HG03095 (cell line): ENCODE measurements around the gene KRT79.
"Not testable (repeated sequence)": the region's sequence is repeated elsewhere in the genome, so short reads cannot be mapped to it uniquely, and the experiment has no call there.

ENCODE experiments used
- ATAC-seq: cut with Tn5 transposase; IDR thresholded peaks from one replicate; pipeline ENCODE4 v1.9.1; 2021; ENCODE audit warnings: moderate library complexity; ENCODE audit not compliant: unreplicated experiment

KRT79 gene

GRCh38 chr12:52833922-52834726 lies at the start of gene KRT79:
TSS of gene KRT79 (minus strand) at chr12:52834311. CDS start at chr12:52834260, 51 bp downstream.
- ATAC-seq, result no peak

GRCh38 chr12:52880499-52880898 lies 46.4 kb upstream of the KRT79 start:
- not testable (repeated sequence) for ATAC-seq

- no peak for ATAC-seq
These were observed 45.6 kb upstream of the KRT79 start for GRCh38 chr12:52879394-52880351.

- ATAC-seq, result no peak
These were observed 44.6 kb upstream of the KRT79 start for GRCh38 chr12:52878507-52879393.

- ATAC-seq, result no peak
These were observed 43.1 kb upstream of the KRT79 start for GRCh38 chr12:52877242-52877641.

- ATAC-seq, result no peak
These were observed 42.3 kb upstream of the KRT79 start for GRCh38 chr12:52876372-52876771.

- no peak for ATAC-seq
These were observed 40.7 kb upstream of the KRT79 start for GRCh38 chr12:52874573-52875435.

GRCh38 chr12:52873832-52874572 lies 39.9 kb upstream of the KRT79 start:
- ATAC-seq, result no peak

GRCh38 chr12:52873513-52873831 lies 39.4 kb upstream of the KRT79 start:
- no peak for ATAC-seq

- ATAC-seq, result no peak
These were observed 38.7 kb upstream of the KRT79 start for GRCh38 chr12:52872644-52873389.

- no peak for ATAC-seq
These were observed 37.4 kb upstream of the KRT79 start for GRCh38 chr12:52871291-52872039.

GRCh38 chr12:52870361-52871290 lies 36.5 kb upstream of the KRT79 start:
- ATAC-seq, result no peak

GRCh38 chr12:52867642-52868041 lies 33.5 kb upstream of the KRT79 start:
- no peak for ATAC-seq

- no peak for ATAC-seq
These were observed 33.0 kb upstream of the KRT79 start for GRCh38 chr12:52867152-52867551.

GRCh38 chr12:52865090-52865944 lies 31.2 kb upstream of the KRT79 start:
- no peak for ATAC-seq

- ATAC-seq, result no peak
These were observed 27.9 kb upstream of the KRT79 start for GRCh38 chr12:52862023-52862422.
